Coronary artery (tissue), 2 donors: ENCODE measurements around the gene NOTUM.

Source experiments
- DNase-seq: peaks from one replicate; pipeline ENCODE4 v3.0.0-alpha.2; 2017; ENCODE audit warnings: low spot score
- H3K27ac ChIP-seq, 2 donors: fragments of 200-600 bp; sonication (generic); one replicate each; pipeline ENCODE4 v1.5.1; 2016 to 2019
- H3K4me3 ChIP-seq: fragments of 200-600 bp; sonication (generic); 2 replicates; pipeline ENCODE4 v1.5.1; 2016; ENCODE audit warnings: mild to moderate bottlenecking, moderate library complexity
- CTCF ChIP-seq: fragments of 200-600 bp; sonication (generic); IDR thresholded peaks from one replicate; pipeline ENCODE4 v1.5.1; 2019; ENCODE audit warnings: antibody characterized with exemption

Gene NOTUM

GRCh38 chr17:81927653-81928543 lies 33.1 kb downstream of the NOTUM start, which contains the start of gene MAFG:
TSS of gene MAFG (minus strand) at chr17:81927735. CDS start at chr17:81923185, 4,550 bp downstream.
- Histone ChIP-seq H3K27ac (peak within 1 kb of the TSS; percentile 87 to 98), H3K4me3 (peak within 1 kb of the TSS; percentile 100)
- no peak for TF ChIP-seq CTCF
- DNase-seq = peak; percentile 93

GRCh38 chr17:81927152-81927652 lies 33.8 kb downstream of the NOTUM start:
- H3K27ac ChIP-seq = peak overlapping the region; percentile 87 to 98
- H3K4me3 ChIP-seq = peak overlapping the region; percentile 100
- DNase-seq = no peak
- TF ChIP-seq CTCF = no peak

GRCh38 chr17:81926451-81927151 lies 34.4 kb downstream of the NOTUM start:
- Histone ChIP-seq H3K4me3 (peak overlapping the region; percentile 100), H3K27ac (peak overlapping the region; percentile 87 to 98)
- no peak for TF ChIP-seq CTCF
- DNase-seq = peak; percentile 89

- TF ChIP-seq CTCF = no peak
- Histone ChIP-seq H3K4me3 (peak overlapping the region; percentile 100), H3K27ac (peak overlapping the region; percentile 87 to 98)
- DNase-seq = no peak
These were observed 35.0 kb downstream of the NOTUM start for GRCh38 chr17:81925860-81926450.

GRCh38 chr17:81924557-81925532 lies 36.1 kb downstream of the NOTUM start:
- no peak for TF ChIP-seq CTCF
- H3K27ac ChIP-seq = peak overlapping the region in 1 of 2 donors; percentile 77
- DNase-seq = no peak
- H3K4me3 ChIP-seq = peak overlapping the region; percentile 17
